K562 (cell line): ENCODE data around the gene SCAPER. TPM values are rescaled to one million over a fixed set of nuclear protein-coding genes. Genes with fewer than 3 reads are reported as not detected.

Experiments used
- CBX1 ChIP-seq: sonication (generic); IDR thresholded peaks from 2 replicates; pipeline ENCODE4 v1.6.1; 2016; ENCODE audit warnings: antibody characterized with exemption, low read depth, mild to moderate bottlenecking
- CC2D1A ChIP-seq: fragments of 450-650 bp; IDR thresholded peaks from 2 replicates; pipeline ENCODE4 v1.6.1; 2017; ENCODE audit warnings: mild to moderate bottlenecking
- EGR1 ChIP-seq: fragments of 450-650 bp; conservative IDR thresholded peaks from 2 replicates; pipeline ENCODE4 v1.6.1; 2017; ENCODE audit warnings: mild to moderate bottlenecking
- LARP7 ChIP-seq: fragments of 450-650 bp; IDR thresholded peaks from 2 replicates; pipeline ENCODE4 v1.6.1; 2016
- PHF21A ChIP-seq: fragments of 450-650 bp; IDR thresholded peaks from 2 replicates; pipeline ENCODE4 v1.6.1; 2017; ENCODE audit warnings: low read depth, borderline replicate concordance
- SMAD1 ChIP-seq: fragments of 150-350 bp; IDR thresholded peaks from 2 replicates; pipeline ENCODE4 v1.6.1; 2014; ENCODE audit warnings: low read length, low read depth; ENCODE audit not compliant: partially characterized antibody
- SMARCC2 ChIP-seq: fragments of 450-650 bp; IDR thresholded peaks from 2 replicates; pipeline ENCODE4 v1.6.1; 2017; ENCODE audit warnings: antibody characterized with exemption, moderate library complexity, mild to moderate bottlenecking, low read depth
- TCFL5 ChIP-seq: fragments of 250-450 bp; sonication (Bioruptor Pico); conservative IDR thresholded peaks from 2 replicates; pipeline ENCODE4 v1.6.1; 2021; ENCODE audit warnings: mild to moderate bottlenecking, moderate library complexity, matching md5 sums
- ZNF175 ChIP-seq: fragments of 200-800 bp; sonication (Bioruptor generic); IDR thresholded peaks from 2 replicates; pipeline ENCODE4 v1.6.1; 2016; ENCODE audit warnings: low read depth, mild to moderate bottlenecking, missing genetic modification characterization, missing compliant biosample characterization
- polyA plus RNA-seq, 8 experiments: library from polyadenylated mRNA; depleted of rRNA in 4 of 8; stranded (reverse) in 5 of 8; unstranded in 3 of 8; fragments of >200 nt; fragmentation: Nextera tagmentation in 2 of 8; fragmentation: Illumina TruSeq in 1 of 8; extraction: Ambion mirVana in 2 of 8; extraction: Trizol in 1 of 8; gene quantifications; 2 replicates each; pipeline versions ENCODE4 v1.2.1 to v1.2.3, GENCODE V29; 2011 to 2014; ENCODE audit warnings: inconsistent platforms in 1 of 8, missing spikeins in 1 of 8
- total RNA-seq, 7 experiments: library from RNA; depleted of rRNA in 6 of 7; stranded (reverse); fragments of >200 nt in 6 of 7; fragmentation: Illumina TruSeq in 2 of 7; extraction: Trizol in 2 of 7; gene quantifications; 2 replicates each; pipeline versions ENCODE4 v1.2.1 to v1.2.3, GENCODE V29; 2011 to 2021; ENCODE audit warnings: low replicate concordance in 1 of 7
- TF ChIP-seq, protein P1 (sequence below): fragments of 450-650 bp; IDR thresholded peaks from 2 replicates; pipeline ENCODE4 v1.6.1; 2017; ENCODE audit warnings: antibody characterized with exemption, mild to moderate bottlenecking
- TF ChIP-seq, protein P2 (sequence below): fragments of 250-450 bp; sonication (Bioruptor Pico); IDR thresholded peaks from 2 replicates; pipeline ENCODE4 v1.9.0; 2021; ENCODE audit warnings: mild to moderate bottlenecking, inconsistent platforms
- TF ChIP-seq, protein P3 (sequence below): fragments of 450-650 bp; conservative IDR thresholded peaks from 2 replicates; pipeline ENCODE4 v1.6.1; 2016; ENCODE audit warnings: missing genetic modification characterization, low read depth, mild to moderate bottlenecking, control low read depth, missing compliant biosample characterization
- TF ChIP-seq, protein P4 (sequence below): sonication (generic); formaldehyde crosslinking; IDR thresholded peaks from 2 replicates; pipeline ENCODE4 v1.8.0; 2022; ENCODE audit warnings: mild to moderate bottlenecking, missing genetic modification reagents
- TF ChIP-seq, protein P5 (sequence below): IDR thresholded peaks from 2 replicates; pipeline ENCODE4 v1.6.1; 2011; ENCODE audit not compliant: insufficient read length; ENCODE audit errors: extremely low read depth
- TF ChIP-seq, protein P6 (sequence below), 2 experiments: IDR thresholded peaks; 2 replicates each; pipeline ENCODE4 v1.6.1; 2011; ENCODE audit warnings: borderline replicate concordance in 1 of 2, control low read depth in 1 of 2, low read depth in 1 of 2, low read length in 1 of 2, mild to moderate bottlenecking in 1 of 2, mixed read lengths in 1 of 2, moderate library complexity in 1 of 2; ENCODE audit not compliant: insufficient read depth in 1 of 2, insufficient read length in 1 of 2, poor library complexity in 1 of 2, severe bottlenecking in 1 of 2; ENCODE audit errors: extremely low read depth in 1 of 2

SCAPER gene
- total and polyA plus RNA-seq, 9 of the 15 experiments (the other 6 are each of a cell fraction or from before 2014, with no cell fraction given) = 1.3 to 5.7 (median 3.2) TPM

DNA sequence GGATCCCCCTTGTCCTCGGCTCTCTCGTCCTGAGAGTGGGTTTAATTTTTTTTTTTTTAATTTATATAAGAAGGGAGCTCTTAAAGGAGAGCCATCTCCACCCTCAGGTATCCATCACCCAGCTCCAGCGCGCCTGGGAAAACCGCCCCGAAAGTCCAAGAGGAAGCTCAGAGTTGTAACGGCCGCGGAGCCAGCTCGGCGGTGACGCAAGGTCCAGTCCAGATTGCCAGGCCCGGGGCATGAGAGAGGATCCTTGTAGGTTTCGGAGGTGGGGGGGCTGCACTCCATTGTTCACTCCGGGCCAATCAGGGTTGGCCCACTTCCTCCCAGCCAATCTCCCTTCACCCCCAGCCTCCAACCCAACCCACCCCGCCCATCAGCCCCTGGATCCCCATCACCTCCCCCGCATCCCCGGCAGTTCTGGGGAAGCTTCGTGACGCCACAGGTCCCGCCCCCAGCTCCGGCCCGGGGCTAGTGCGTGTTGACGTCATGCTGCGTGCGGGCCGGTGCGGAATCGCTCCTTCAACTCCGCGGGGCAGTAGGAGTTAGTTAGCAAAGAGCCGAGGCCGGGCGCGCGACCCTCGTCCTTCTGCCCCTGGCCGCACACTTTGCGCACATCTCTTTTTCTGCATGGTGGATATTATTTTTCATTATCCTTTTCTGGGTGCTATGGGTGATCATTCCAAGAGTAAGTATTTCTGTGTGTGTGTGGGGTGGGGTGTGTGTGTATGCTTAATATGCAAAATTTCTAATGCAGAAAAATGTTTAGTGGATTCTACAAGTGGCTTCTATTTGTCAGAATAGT lies 568.7 kb downstream of the SCAPER start, which contains the start of gene ISL2 (continued):
- TF ChIP-seq, protein P1, sequence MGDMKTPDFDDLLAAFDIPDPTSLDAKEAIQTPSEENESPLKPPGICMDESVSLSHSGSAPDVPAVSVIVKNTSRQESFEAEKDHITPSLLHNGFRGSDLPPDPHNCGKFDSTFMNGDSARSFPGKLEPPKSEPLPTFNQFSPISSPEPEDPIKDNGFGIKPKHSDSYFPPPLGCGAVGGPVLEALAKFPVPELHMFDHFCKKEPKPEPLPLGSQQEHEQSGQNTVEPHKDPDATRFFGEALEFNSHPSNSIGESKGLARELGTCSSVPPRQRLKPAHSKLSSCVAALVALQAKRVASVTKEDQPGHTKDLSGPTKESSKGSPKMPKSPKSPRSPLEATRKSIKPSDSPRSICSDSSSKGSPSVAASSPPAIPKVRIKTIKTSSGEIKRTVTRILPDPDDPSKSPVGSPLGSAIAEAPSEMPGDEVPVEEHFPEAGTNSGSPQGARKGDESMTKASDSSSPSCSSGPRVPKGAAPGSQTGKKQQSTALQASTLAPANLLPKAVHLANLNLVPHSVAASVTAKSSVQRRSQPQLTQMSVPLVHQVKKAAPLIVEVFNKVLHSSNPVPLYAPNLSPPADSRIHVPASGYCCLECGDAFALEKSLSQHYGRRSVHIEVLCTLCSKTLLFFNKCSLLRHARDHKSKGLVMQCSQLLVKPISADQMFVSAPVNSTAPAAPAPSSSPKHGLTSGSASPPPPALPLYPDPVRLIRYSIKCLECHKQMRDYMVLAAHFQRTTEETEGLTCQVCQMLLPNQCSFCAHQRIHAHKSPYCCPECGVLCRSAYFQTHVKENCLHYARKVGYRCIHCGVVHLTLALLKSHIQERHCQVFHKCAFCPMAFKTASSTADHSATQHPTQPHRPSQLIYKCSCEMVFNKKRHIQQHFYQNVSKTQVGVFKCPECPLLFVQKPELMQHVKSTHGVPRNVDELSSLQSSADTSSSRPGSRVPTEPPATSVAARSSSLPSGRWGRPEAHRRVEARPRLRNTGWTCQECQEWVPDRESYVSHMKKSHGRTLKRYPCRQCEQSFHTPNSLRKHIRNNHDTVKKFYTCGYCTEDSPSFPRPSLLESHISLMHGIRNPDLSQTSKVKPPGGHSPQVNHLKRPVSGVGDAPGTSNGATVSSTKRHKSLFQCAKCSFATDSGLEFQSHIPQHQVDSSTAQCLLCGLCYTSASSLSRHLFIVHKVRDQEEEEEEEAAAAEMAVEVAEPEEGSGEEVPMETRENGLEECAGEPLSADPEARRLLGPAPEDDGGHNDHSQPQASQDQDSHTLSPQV = no peak
- TF ChIP-seq ZNF175 (CRISPR knock-in tag) (0 out of 2 replicates have a peak, but pooled peaks have one; percentile 9), EGR1 (peak; percentile 94), TCFL5 (no peak), SMARCC2 (0 out of 2 replicates have a peak, but pooled peaks have one; percentile 16), SMAD1 (peak; percentile 53), CBX1 (no peak), PHF21A (peak; percentile 95), CC2D1A (peak; percentile 88; the same call in 1 of the 2 replicates), LARP7 (no peak)
- TF ChIP-seq, protein P2, sequence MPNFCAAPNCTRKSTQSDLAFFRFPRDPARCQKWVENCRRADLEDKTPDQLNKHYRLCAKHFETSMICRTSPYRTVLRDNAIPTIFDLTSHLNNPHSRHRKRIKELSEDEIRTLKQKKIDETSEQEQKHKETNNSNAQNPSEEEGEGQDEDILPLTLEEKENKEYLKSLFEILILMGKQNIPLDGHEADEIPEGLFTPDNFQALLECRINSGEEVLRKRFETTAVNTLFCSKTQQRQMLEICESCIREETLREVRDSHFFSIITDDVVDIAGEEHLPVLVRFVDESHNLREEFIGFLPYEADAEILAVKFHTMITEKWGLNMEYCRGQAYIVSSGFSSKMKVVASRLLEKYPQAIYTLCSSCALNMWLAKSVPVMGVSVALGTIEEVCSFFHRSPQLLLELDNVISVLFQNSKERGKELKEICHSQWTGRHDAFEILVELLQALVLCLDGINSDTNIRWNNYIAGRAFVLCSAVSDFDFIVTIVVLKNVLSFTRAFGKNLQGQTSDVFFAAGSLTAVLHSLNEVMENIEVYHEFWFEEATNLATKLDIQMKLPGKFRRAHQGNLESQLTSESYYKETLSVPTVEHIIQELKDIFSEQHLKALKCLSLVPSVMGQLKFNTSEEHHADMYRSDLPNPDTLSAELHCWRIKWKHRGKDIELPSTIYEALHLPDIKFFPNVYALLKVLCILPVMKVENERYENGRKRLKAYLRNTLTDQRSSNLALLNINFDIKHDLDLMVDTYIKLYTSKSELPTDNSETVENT (CRISPR knock-in tag) = no peak
- TF ChIP-seq, protein P3, sequence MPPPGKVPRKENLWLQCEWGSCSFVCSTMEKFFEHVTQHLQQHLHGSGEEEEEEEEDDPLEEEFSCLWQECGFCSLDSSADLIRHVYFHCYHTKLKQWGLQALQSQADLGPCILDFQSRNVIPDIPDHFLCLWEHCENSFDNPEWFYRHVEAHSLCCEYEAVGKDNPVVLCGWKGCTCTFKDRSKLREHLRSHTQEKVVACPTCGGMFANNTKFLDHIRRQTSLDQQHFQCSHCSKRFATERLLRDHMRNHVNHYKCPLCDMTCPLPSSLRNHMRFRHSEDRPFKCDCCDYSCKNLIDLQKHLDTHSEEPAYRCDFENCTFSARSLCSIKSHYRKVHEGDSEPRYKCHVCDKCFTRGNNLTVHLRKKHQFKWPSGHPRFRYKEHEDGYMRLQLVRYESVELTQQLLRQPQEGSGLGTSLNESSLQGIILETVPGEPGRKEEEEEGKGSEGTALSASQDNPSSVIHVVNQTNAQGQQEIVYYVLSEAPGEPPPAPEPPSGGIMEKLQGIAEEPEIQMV (tag) = no peak
- TF ChIP-seq, protein P4, sequence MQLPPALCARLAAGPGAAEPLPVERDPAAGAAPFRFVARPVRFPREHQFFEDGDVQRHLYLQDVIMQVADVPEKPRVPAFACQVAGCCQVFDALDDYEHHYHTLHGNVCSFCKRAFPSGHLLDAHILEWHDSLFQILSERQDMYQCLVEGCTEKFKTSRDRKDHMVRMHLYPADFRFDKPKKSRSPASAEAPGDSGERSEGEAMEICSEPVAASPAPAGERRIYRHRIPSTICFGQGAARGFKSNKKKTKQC (CRISPR knock-in tag) = no peak
- TF ChIP-seq, protein P5, sequence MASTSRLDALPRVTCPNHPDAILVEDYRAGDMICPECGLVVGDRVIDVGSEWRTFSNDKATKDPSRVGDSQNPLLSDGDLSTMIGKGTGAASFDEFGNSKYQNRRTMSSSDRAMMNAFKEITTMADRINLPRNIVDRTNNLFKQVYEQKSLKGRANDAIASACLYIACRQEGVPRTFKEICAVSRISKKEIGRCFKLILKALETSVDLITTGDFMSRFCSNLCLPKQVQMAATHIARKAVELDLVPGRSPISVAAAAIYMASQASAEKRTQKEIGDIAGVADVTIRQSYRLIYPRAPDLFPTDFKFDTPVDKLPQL = no peak
- TF ChIP-seq, protein P6, sequence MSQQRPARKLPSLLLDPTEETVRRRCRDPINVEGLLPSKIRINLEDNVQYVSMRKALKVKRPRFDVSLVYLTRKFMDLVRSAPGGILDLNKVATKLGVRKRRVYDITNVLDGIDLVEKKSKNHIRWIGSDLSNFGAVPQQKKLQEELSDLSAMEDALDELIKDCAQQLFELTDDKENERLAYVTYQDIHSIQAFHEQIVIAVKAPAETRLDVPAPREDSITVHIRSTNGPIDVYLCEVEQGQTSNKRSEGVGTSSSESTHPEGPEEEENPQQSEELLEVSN (IDR thresholded peaks at IDR 0.05; ENCODE audit: borderline replicate concordance in 1 of 2, extremely low read depth in 1 of 2, insufficient read depth in 1 of 2, insufficient read length in 1 of 2, low read depth in 1 of 2, low read length in 1 of 2, poor library complexity in 1 of 2, severe bottlenecking in 1 of 2) = peak; percentile 22 to 42
